OCI-LY7 (cell line): ENCODE results near the gene TANC2. TPM values are rescaled to one million over a fixed set of nuclear protein-coding genes. Genes with fewer than 3 reads are reported as not detected.

Source experiments
- BruUV-seq: library from RNA; stranded (reverse); fragments of 400-500 nt; replicated peaks from 2 replicates; lab custom pipeline; 2021; lab: Mats Ljungman, UMichigan
- CTCF ChIA-PET: fragments of 300-600 bp; sonication (Branson Sonifier 250); formaldehyde crosslinking; loops from one replicate; lab custom pipeline; 2022; ENCODE audit warnings: antibody characterized with exemption; ENCODE audit not compliant: unreplicated experiment; lab: Charles Lee
- POLR2A ChIA-PET: fragments of 300-600 bp; sonication (Branson Sonifier 250); formaldehyde crosslinking; loops from one replicate; lab custom pipeline; 2022; ENCODE audit warnings: antibody characterized with exemption; lab: Charles Lee
- DNase-seq: peaks from one replicate; pipeline ENCODE4 v3.0.0-alpha.2; 2015; ENCODE audit warnings: low spot score
- H2AFZ ChIP-seq: fragments of 200-600 bp; sonication (generic), shearing (Covaris generic); 2 replicates; pipeline ENCODE4 v1.6.1; 2014; ENCODE audit warnings: mild to moderate bottlenecking, antibody characterized with exemption, low read length, moderate library complexity
- H3K27ac ChIP-seq: fragments of 200-600 bp; sonication (generic); 2 replicates; pipeline ENCODE4 v1.5.1; 2014; ENCODE audit warnings: mixed run types, low read depth, mild to moderate bottlenecking, moderate library complexity, low read length, inconsistent platforms; ENCODE audit not compliant: poor library complexity, severe bottlenecking
- H3K36me3 ChIP-seq: fragments of 200-600 bp; sonication (generic); 2 replicates; pipeline ENCODE4 v1.6.1; 2014; ENCODE audit warnings: mild to moderate bottlenecking, antibody characterized with exemption, low read length, moderate library complexity, mixed read lengths; ENCODE audit not compliant: insufficient read depth
- H3K4me1 ChIP-seq: fragments of 200-600 bp; sonication (generic); 2 replicates; pipeline ENCODE4 v1.5.1; 2014; ENCODE audit warnings: mild to moderate bottlenecking, low read length; ENCODE audit not compliant: insufficient read depth, poor library complexity, severe bottlenecking
- H3K4me2 ChIP-seq: fragments of 200-600 bp; sonication (generic); 2 replicates; pipeline ENCODE4 v1.6.1; 2014; ENCODE audit warnings: mild to moderate bottlenecking, low read length
- H3K4me3 ChIP-seq: fragments of 200-600 bp; sonication (generic); 2 replicates; pipeline ENCODE4 v1.5.1; 2014; ENCODE audit warnings: mild to moderate bottlenecking, low read depth, low read length; ENCODE audit not compliant: poor library complexity, severe bottlenecking
- H3K79me2 ChIP-seq: fragments of 200-600 bp; sonication (generic); 2 replicates; pipeline ENCODE4 v1.6.1; 2016; ENCODE audit warnings: low read depth, mild to moderate bottlenecking, low read length, moderate library complexity, mixed read lengths; ENCODE audit not compliant: insufficient read depth
- H3K9me2 ChIP-seq: fragments of 200-600 bp; sonication (generic); 2 replicates; pipeline ENCODE4 v1.6.1; 2016; ENCODE audit warnings: mild to moderate bottlenecking, low read length, mixed read lengths; ENCODE audit not compliant: insufficient read depth
- H3K9me3 ChIP-seq: fragments of 200-600 bp; sonication (generic); 2 replicates; pipeline ENCODE4 v1.6.1; 2014; ENCODE audit warnings: mild to moderate bottlenecking, mixed run types, low read length, mixed read lengths
- H4K20me1 ChIP-seq: fragments of 200-600 bp; sonication (generic); 2 replicates; pipeline ENCODE4 v1.6.1; 2014; ENCODE audit warnings: mild to moderate bottlenecking, antibody characterized with exemption, low read length, moderate library complexity, mixed read lengths; ENCODE audit not compliant: insufficient read depth
- EZH2phosphoT487 ChIP-seq: fragments of 200-600 bp; sonication (generic); IDR thresholded peaks from 2 replicates; pipeline ENCODE4 v1.6.1; 2018; ENCODE audit warnings: low read depth, borderline replicate concordance, mild to moderate bottlenecking, mixed run types, antibody characterized with exemption, low read length, moderate library complexity, mixed read lengths
- intact Hi-C: fragments of 100-400 bp; cut with micrococcal nuclease; formaldehyde crosslinking; loops from one replicate; pipeline ENCODE4 v1.10.0; 2022; ENCODE audit not compliant: unreplicated experiment
- total RNA-seq, 2 experiments: library from RNA; depleted of rRNA in 1 of 2; stranded (reverse); fragments of >200 nt in 1 of 2; shearing (Covaris generic) in 1 of 2; gene quantifications; 2 replicates each; pipeline ENCODE4 v1.2.3, GENCODE V29; 2014 to 2022
- TF ChIP-seq, protein P1 (sequence below): fragments of 200-600 bp; sonication (generic); conservative IDR thresholded peaks from 2 replicates; pipeline ENCODE4 v1.5.1; 2014; ENCODE audit warnings: mild to moderate bottlenecking, antibody characterized with exemption, low read length, moderate library complexity, mixed read lengths

The TANC2 gene
- total RNA-seq, 2 experiments from 2014 or later: 9.6 to 14.5 TPM

DNA sequence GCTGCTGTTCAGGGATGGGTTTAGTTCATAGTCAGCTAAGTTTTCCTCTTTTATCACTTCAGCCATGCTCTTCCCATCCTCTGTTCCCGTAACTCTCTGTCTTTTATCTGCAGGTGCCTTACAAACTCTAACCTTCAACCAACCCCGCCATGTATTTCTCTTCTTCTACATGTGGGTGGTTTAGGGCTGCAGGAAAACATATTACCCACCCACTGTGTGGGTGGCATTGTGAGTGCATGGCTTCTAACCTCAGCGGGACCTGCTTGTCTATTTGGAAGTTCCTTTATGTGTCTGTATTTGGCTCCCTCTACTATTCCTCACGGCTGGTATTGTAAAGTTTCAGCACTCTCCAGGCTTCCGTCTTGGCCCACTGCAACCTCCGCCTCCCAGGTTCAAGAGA, 39.0 kb upstream of the TANC2 start:
- DNase-seq: no peak
- Histone ChIP-seq H3K36me3 (no peaks in the 10 kb centered on the region), H2AFZ (no peak overlapping the region), H3K79me2 (no peaks in the 10 kb centered on the region), H3K9me2 (no peaks in the 10 kb centered on the region), H3K4me3 (no peak overlapping the region), H4K20me1 (no peaks in the 10 kb centered on the region), H3K4me2 (no peak overlapping the region), H3K4me1 (no peaks in the 10 kb centered on the region), H3K27ac (no peak overlapping the region), H3K9me3 (no peaks in the 10 kb centered on the region)
- no TSS peak for BruUV-seq
- TF ChIP-seq, protein P1, sequence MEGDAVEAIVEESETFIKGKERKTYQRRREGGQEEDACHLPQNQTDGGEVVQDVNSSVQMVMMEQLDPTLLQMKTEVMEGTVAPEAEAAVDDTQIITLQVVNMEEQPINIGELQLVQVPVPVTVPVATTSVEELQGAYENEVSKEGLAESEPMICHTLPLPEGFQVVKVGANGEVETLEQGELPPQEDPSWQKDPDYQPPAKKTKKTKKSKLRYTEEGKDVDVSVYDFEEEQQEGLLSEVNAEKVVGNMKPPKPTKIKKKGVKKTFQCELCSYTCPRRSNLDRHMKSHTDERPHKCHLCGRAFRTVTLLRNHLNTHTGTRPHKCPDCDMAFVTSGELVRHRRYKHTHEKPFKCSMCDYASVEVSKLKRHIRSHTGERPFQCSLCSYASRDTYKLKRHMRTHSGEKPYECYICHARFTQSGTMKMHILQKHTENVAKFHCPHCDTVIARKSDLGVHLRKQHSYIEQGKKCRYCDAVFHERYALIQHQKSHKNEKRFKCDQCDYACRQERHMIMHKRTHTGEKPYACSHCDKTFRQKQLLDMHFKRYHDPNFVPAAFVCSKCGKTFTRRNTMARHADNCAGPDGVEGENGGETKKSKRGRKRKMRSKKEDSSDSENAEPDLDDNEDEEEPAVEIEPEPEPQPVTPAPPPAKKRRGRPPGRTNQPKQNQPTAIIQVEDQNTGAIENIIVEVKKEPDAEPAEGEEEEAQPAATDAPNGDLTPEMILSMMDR: no peak
- TF ChIP-seq EZH2phosphoT487: no peak
- CTCF ChIA-PET: no interaction called here
- POLR2A ChIA-PET: no interaction called here
- intact Hi-C loops: no loop called here

DNA sequence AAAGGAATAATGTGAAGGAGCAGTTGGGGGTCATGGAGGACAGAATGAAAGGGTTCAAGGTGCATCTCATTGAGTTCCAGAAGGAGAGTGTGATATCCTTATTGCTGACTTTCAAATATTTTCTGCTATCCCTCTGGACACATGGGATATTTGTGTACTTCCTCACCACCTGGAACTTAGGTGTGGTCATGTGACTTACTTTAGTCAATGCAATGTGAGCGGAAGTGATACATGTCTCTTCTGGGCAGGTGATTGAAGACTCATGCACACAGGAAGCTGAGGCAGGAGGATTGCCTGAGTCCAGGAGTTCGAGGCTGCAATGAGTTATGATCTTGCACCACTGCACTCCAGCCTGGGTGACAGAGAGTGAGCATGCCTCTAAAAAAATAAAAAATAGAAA, 36.7 kb upstream of the TANC2 start:
- Histone ChIP-seq H4K20me1 (no peaks in the 10 kb centered on the region), H3K9me2 (no peaks in the 10 kb centered on the region), H3K79me2 (no peaks in the 10 kb centered on the region), H3K9me3 (no peaks in the 10 kb centered on the region), H3K36me3 (no peaks in the 10 kb centered on the region), H3K4me3 (no peak overlapping the region), H3K4me1 (no peaks in the 10 kb centered on the region), H3K27ac (no peak overlapping the region), H3K4me2 (no peak overlapping the region), H2AFZ (no peak overlapping the region)
- intact Hi-C loops: no loop called here
- no TSS peak for BruUV-seq
- ChIA-PET CTCF (no interaction called here), POLR2A (no interaction called here)
- TF ChIP-seq, protein P1: no peak
- TF ChIP-seq EZH2phosphoT487: no peak
- no peak for DNase-seq

DNA sequence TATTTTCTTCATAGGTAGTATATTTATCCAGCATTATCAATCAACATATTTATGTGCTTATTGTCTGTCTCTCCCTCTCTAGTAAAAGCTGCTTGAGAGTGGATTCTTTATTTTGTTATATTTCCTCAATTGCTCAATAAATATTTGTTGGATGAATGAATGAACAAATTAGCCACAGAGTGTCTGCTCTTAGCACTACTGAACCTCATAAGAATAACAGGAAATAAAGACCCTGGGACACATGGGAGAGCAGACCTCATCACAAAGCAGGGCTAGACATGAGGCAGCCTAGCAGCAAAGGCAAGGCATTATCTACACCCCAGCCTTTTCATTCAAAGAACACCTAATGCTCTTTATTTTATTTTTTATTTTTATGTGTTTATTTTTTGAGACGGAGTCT, 34.9 kb upstream of the TANC2 start:
- TF ChIP-seq EZH2phosphoT487: no peak
- ChIA-PET POLR2A (no interaction called here), CTCF (no interaction called here)
- H3K4me3 ChIP-seq: no peak overlapping the region
- no peak overlapping the region for H2AFZ ChIP-seq
- no peaks in the 10 kb centered on the region for H3K79me2 ChIP-seq
- no TSS peak for BruUV-seq
- DNase-seq: no peak
- H3K9me3 ChIP-seq: no peaks in the 10 kb centered on the region
- no peaks in the 10 kb centered on the region for H3K36me3 ChIP-seq
- no peaks in the 10 kb centered on the region for H3K4me1 ChIP-seq
- H3K9me2 ChIP-seq: no peaks in the 10 kb centered on the region
- intact Hi-C loops: no loop called here
- H4K20me1 ChIP-seq: no peaks in the 10 kb centered on the region
- H3K4me2 ChIP-seq: no peak overlapping the region
- no peak overlapping the region for H3K27ac ChIP-seq
